SK-N-SH (cell line): Measurements from ENCODE around the gene NAP1L5. TPM values are rescaled to one million over a fixed set of nuclear protein-coding genes. Genes with fewer than 3 reads are reported as not detected.

Source experiments
- CTCF ChIA-PET: fragments of 300-600, 350-600 bp; formaldehyde crosslinking; extraction: SDS; loops from one replicate; lab custom pipeline; 2021; lab: Yijun Ruan, JAX
- POLR2A ChIA-PET: fragments of 350-600 bp; sonication (Branson Sonifier 250); formaldehyde crosslinking; extraction: SDS; loops from one replicate; lab custom pipeline; 2020; ENCODE audit warnings: antibody characterized with exemption, inconsistent platforms; lab: Yijun Ruan, JAX
- DNase-seq: peaks from one replicate; pipeline ENCODE4 v3.0.0; 2012
- H2AFZ ChIP-seq: fragments of 200-600 bp; sonication (generic); 2 replicates; pipeline ENCODE4 v1.8.1; 2016; ENCODE audit warnings: antibody characterized with exemption, mild to moderate bottlenecking, low read depth
- H3F3A ChIP-seq: fragments of 200-600 bp; sonication (generic); replicated peaks from 2 replicates; pipeline ENCODE3; 2016; ENCODE audit warnings: antibody characterized with exemption, mild to moderate bottlenecking; ENCODE audit not compliant: insufficient read depth
- H3K27ac ChIP-seq, 2 experiments: fragments of 200-500 bp in 1 of 2; fragments of 200-600 bp in 1 of 2; sonication (Bioruptor generic) in 1 of 2; sonication (generic), shearing (Covaris generic) in 1 of 2; 2 replicates each; pipeline versions ENCODE4 v1.5.1 to v1.6.1; 2014 to 2016; ENCODE audit warnings: low read depth in 2 of 2, inconsistent platforms in 1 of 2, low read length in 1 of 2, mild to moderate bottlenecking in 1 of 2, mixed read lengths in 1 of 2
- H3K27me3 ChIP-seq: fragments of 200-600 bp; sonication (generic), shearing (Covaris generic); 2 replicates; pipeline ENCODE4 v1.6.1; 2016; ENCODE audit warnings: mixed run types; ENCODE audit not compliant: insufficient read depth
- H3K36me3 ChIP-seq, 2 experiments: fragments of 200-500 bp in 1 of 2; fragments of 200-600 bp in 1 of 2; sonication (Bioruptor generic) in 1 of 2; sonication (generic) in 1 of 2; replicated peaks in 1 of 2; 2 replicates each; pipeline versions ENCODE3 to v1.5.1; 2014 to 2016; ENCODE audit warnings: low read length in 1 of 2, mild to moderate bottlenecking in 1 of 2; ENCODE audit not compliant: insufficient read depth in 2 of 2, control insufficient read depth in 1 of 2
- H3K4me1 ChIP-seq, 2 experiments: fragments of 200-500 bp in 1 of 2; fragments of 200-600 bp in 1 of 2; sonication (Bioruptor generic) in 1 of 2; sonication (generic), shearing (Covaris generic) in 1 of 2; 2 replicates each; pipeline versions ENCODE4 v1.5.1 to v1.6.1; 2014 to 2016; ENCODE audit warnings: low read depth in 1 of 2, low read length in 1 of 2, mixed run types in 1 of 2; ENCODE audit not compliant: insufficient read depth in 2 of 2, control insufficient read depth in 1 of 2
- H3K4me2 ChIP-seq: fragments of 200-600 bp; sonication (generic), shearing (Covaris generic); 2 replicates; pipeline ENCODE4 v1.6.1; 2017; ENCODE audit warnings: mixed run types
- H3K4me3 ChIP-seq, 2 experiments: fragments of 200-500 bp in 1 of 2; fragments of 200-600 bp in 1 of 2; sonication (Bioruptor generic) in 1 of 2; sonication (generic), shearing (Covaris generic) in 1 of 2; 2 replicates each; pipeline versions ENCODE4 v1.5.1 to v1.8.1; 2014 to 2016; ENCODE audit warnings: low read depth in 2 of 2, inconsistent platforms in 1 of 2, low read length in 1 of 2, mild to moderate bottlenecking in 1 of 2, mixed read lengths in 1 of 2, moderate library complexity in 1 of 2
- H3K79me2 ChIP-seq: fragments of 200-600 bp; sonication (generic); 2 replicates; pipeline ENCODE4 v1.8.1; 2017; ENCODE audit warnings: mild to moderate bottlenecking; ENCODE audit not compliant: insufficient read depth
- H3K9ac ChIP-seq: fragments of 200-600 bp; sonication (generic); 2 replicates; pipeline ENCODE4 v1.6.1; 2017; ENCODE audit warnings: mixed run types
- H3K9me2 ChIP-seq: fragments of 200-600 bp; sonication (generic); 2 replicates; pipeline ENCODE4 v1.6.1; 2017; ENCODE audit warnings: mixed run types
- H3K9me3 ChIP-seq: fragments of 200-600 bp; sonication (generic); 2 replicates; pipeline ENCODE4 v1.6.1; 2017; ENCODE audit warnings: mixed run types, mild to moderate bottlenecking, moderate library complexity
- H4K20me1 ChIP-seq: fragments of 200-600 bp; sonication (generic); 2 replicates; pipeline ENCODE4 v1.6.1; 2017; ENCODE audit warnings: mild to moderate bottlenecking, mixed run types; ENCODE audit not compliant: insufficient read depth
- EP300 ChIP-seq, 2 experiments: IDR thresholded peaks; 2 replicates each; pipeline versions ENCODE4 v1.4.0 to v1.6.1; 2012; ENCODE audit warnings: borderline replicate concordance in 1 of 2, low read depth in 1 of 2, low read length in 1 of 2
- EZH2phosphoT487 ChIP-seq: fragments of 200-600 bp; sonication (generic); IDR thresholded peaks from 2 replicates; pipeline ENCODE4 v1.6.1; 2017; ENCODE audit warnings: low read depth, mixed run types, mild to moderate bottlenecking, antibody characterized with exemption, moderate library complexity, borderline replicate concordance
- FOXM1 ChIP-seq: IDR thresholded peaks from 2 replicates; pipeline ENCODE4 v1.4.0; 2012; ENCODE audit warnings: low read depth, mild to moderate bottlenecking
- GABPA ChIP-seq: IDR thresholded peaks from 2 replicates; pipeline ENCODE4 v1.4.0; 2012; ENCODE audit warnings: low read depth, mild to moderate bottlenecking
- GATA2 ChIP-seq: sonication (generic); formaldehyde crosslinking; IDR thresholded peaks from 2 replicates; pipeline ENCODE4 v1.5.0; 2020; ENCODE audit warnings: mild to moderate bottlenecking, missing genetic modification reagents
- JUND ChIP-seq: IDR thresholded peaks from 2 replicates; pipeline ENCODE4 v1.4.0; 2012
- NFIC ChIP-seq: IDR thresholded peaks from 2 replicates; pipeline ENCODE4 v1.4.0; 2012; ENCODE audit warnings: borderline replicate concordance
- POLR2AphosphoS5 ChIP-seq: IDR thresholded peaks from 2 replicates; pipeline ENCODE4 v1.6.1; 2012; ENCODE audit warnings: low read depth, low read length
- RAD21 ChIP-seq: IDR thresholded peaks from 2 replicates; pipeline ENCODE4 v1.6.1; 2012; ENCODE audit warnings: mild to moderate bottlenecking, low read length
- RCOR1 ChIP-seq: fragments of 150-350 bp; IDR thresholded peaks from 2 replicates; pipeline ENCODE4 v1.6.1; 2017; ENCODE audit warnings: antibody characterized with exemption, low read length
- REST ChIP-seq: IDR thresholded peaks from 2 replicates; pipeline ENCODE4 v1.6.1; 2012; ENCODE audit warnings: mild to moderate bottlenecking, low read depth, low read length, moderate library complexity
- RFX5 ChIP-seq: IDR thresholded peaks from 2 replicates; pipeline ENCODE4 v1.6.1; 2012; ENCODE audit warnings: mild to moderate bottlenecking, improper control_type of control experiment, low read length
- SMC3 ChIP-seq: IDR thresholded peaks from 2 replicates; pipeline ENCODE4 v1.6.1; 2012; ENCODE audit warnings: low read depth, low read length, improper control_type of control experiment
- TCF12 ChIP-seq: IDR thresholded peaks from 2 replicates; pipeline ENCODE4 v1.4.0; 2012
- WGBS: methylation state at CpG from one replicate; pipeline ENCODE4 v1.1.6; 2017; ENCODE audit warnings: low lambda C conversion rate; 5-methylcytosine and 5-hydroxymethylcytosine counted together
- polyA plus RNA-seq, 3 experiments: library from polyadenylated mRNA; depleted of rRNA; stranded (reverse); fragments of >200 nt; gene quantifications; 2 replicates each; pipeline ENCODE4 v1.2.3, GENCODE V29; 2012
- TF ChIP-seq, protein P1 (sequence below): IDR thresholded peaks from 2 replicates; pipeline ENCODE4; 2012
- TF ChIP-seq, protein P2 (sequence below): IDR thresholded peaks from 2 replicates; pipeline ENCODE4 v1.4.0; 2012; ENCODE audit warnings: low read depth, borderline replicate concordance
- TF ChIP-seq, protein P3 (sequence below): IDR thresholded peaks from 2 replicates; pipeline ENCODE4 v1.4.0; 2012; ENCODE audit warnings: low read depth, borderline replicate concordance
- TF ChIP-seq, protein P4 (sequence below): fragments of 150-350 bp; IDR thresholded peaks from 2 replicates; pipeline ENCODE4 v1.6.1; 2016; ENCODE audit warnings: mild to moderate bottlenecking, low read depth, low read length

NAP1L5 gene
- polyA plus RNA-seq, 1 of the 3 experiments (the other 2 are of a cell fraction) = 7.5 TPM

DNA sequence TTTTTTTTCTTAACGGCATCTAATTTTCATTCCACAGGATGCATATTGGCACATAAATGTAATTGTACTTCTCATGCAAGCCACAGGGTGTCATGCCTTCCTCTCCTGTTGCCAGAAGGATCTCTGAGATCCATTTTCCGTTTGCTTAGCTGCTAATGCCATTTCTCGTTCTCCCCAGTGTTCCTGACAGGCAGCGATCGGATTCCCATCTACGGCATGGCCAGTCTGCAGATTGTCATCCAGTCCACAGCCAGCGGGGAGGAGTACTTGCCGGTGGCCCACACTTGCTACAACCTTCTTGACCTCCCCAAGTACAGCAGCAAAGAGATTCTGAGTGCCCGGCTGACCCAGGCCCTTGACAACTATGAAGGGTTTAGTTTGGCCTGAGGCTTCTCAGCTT is 8.9 kb upstream of the NAP1L5 start (continued):
- TF ChIP-seq SMC3 (peak; percentile 84), RAD21 (peak; percentile 88)
- TF ChIP-seq, protein P1, sequence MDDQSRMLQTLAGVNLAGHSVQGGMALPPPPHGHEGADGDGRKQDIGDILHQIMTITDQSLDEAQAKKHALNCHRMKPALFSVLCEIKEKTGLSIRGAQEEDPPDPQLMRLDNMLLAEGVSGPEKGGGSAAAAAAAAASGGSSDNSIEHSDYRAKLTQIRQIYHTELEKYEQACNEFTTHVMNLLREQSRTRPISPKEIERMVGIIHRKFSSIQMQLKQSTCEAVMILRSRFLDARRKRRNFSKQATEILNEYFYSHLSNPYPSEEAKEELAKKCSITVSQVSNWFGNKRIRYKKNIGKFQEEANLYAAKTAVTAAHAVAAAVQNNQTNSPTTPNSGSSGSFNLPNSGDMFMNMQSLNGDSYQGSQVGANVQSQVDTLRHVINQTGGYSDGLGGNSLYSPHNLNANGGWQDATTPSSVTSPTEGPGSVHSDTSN = no peak

- H2AFZ ChIP-seq = peak overlapping the region; percentile 12; the same call in 1 of the 2 replicates
- H3K9me2 ChIP-seq = no peaks in the 10 kb centered on the region
- no peaks in the 10 kb centered on the region for H3F3A ChIP-seq
- H3K9ac ChIP-seq = no peak overlapping the region
- DNase-seq = no peak
- peak overlapping the region in 1 of 2 experiments; percentile 25; a peak in 1 of 4 replicates for H3K27ac ChIP-seq
- WGBS = 59% methylated on average over 3 of the region's 3 CpGs
- POLR2A ChIA-PET = no interaction called here
- TF ChIP-seq TCF12 (no peak), FOXM1 (no peak), REST (no peak), RCOR1 (no peak), POLR2AphosphoS5 (no peak), EP300 (IDR thresholded peaks at IDR 0.05; ENCODE audit: borderline replicate concordance in 1 of 2, low read depth in 1 of 2, low read length in 1 of 2) (no peak), NFIC (no peak), EZH2phosphoT487 (no peak), JUND (no peak; the same call in 1 of the 2 replicates), GATA2 (no peak), RFX5 (no peak), GABPA (no peak)
- TF ChIP-seq, protein P2, sequence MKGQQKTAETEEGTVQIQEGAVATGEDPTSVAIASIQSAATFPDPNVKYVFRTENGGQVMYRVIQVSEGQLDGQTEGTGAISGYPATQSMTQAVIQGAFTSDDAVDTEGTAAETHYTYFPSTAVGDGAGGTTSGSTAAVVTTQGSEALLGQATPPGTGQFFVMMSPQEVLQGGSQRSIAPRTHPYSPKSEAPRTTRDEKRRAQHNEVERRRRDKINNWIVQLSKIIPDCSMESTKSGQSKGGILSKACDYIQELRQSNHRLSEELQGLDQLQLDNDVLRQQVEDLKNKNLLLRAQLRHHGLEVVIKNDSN = no peak
- TF ChIP-seq, protein P3, sequence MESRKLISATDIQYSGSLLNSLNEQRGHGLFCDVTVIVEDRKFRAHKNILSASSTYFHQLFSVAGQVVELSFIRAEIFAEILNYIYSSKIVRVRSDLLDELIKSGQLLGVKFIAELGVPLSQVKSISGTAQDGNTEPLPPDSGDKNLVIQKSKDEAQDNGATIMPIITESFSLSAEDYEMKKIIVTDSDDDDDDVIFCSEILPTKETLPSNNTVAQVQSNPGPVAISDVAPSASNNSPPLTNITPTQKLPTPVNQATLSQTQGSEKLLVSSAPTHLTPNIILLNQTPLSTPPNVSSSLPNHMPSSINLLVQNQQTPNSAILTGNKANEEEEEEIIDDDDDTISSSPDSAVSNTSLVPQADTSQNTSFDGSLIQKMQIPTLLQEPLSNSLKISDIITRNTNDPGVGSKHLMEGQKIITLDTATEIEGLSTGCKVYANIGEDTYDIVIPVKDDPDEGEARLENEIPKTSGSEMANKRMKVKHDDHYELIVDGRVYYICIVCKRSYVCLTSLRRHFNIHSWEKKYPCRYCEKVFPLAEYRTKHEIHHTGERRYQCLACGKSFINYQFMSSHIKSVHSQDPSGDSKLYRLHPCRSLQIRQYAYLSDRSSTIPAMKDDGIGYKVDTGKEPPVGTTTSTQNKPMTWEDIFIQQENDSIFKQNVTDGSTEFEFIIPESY = no peak
- TF ChIP-seq, protein P1 = no peak
- TF ChIP-seq, protein P4, sequence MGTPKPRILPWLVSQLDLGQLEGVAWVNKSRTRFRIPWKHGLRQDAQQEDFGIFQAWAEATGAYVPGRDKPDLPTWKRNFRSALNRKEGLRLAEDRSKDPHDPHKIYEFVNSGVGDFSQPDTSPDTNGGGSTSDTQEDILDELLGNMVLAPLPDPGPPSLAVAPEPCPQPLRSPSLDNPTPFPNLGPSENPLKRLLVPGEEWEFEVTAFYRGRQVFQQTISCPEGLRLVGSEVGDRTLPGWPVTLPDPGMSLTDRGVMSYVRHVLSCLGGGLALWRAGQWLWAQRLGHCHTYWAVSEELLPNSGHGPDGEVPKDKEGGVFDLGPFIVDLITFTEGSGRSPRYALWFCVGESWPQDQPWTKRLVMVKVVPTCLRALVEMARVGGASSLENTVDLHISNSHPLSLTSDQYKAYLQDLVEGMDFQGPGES = no peak
- no peak overlapping the region for H3K4me2 ChIP-seq
- no peaks in the 10 kb centered on the region for H3K79me2 ChIP-seq
- CTCF ChIA-PET = interaction anchor here (0.6 to 6.1 kb wide), 37 partner anchors 9 to 406 kb away, joined by 3 to 47 read pairs (median 4); partner anchors contain the start of gene NAP1L5
- H3K4me3 ChIP-seq = no peak overlapping the region
- no peaks in the 10 kb centered on the region for H4K20me1 ChIP-seq
- H3K36me3 ChIP-seq = peaks cover 0 to 7% of the 10 kb centered on the region in 2 experiments
- no peaks in the 10 kb centered on the region for H3K27me3 ChIP-seq
- peaks cover 0 to 2% of the 10 kb centered on the region in 2 experiments; a peak in 1 of 4 replicates for H3K4me1 ChIP-seq
- H3K9me3 ChIP-seq = no peaks in the 10 kb centered on the region
Measured at GRCh38 chr4:88705805-88706492, 8.3 kb upstream of the NAP1L5 start.
